Naive thymus-derived CD4-positive, alpha-beta T cell (primary cell): ENCODE measurements around the gene LEFTY1. TPM values are rescaled to one million over a fixed set of nuclear protein-coding genes. Genes with fewer than 3 reads are reported as not detected.
A peak's percentile ranks its signal among the peaks of the same experiment; 100 is the strongest.

ENCODE experiments used
- ATAC-seq: fragments of 150-1000 bp; cut with Tn5 transposase; 2 replicates; pipeline ENCODE4 v1.10.0; 2021; ENCODE audit warnings: mild to moderate bottlenecking, moderate library complexity
- CTCF ChIA-PET: fragments of 350-600 bp; sonication (Branson Sonifier 250); formaldehyde crosslinking; loops from one replicate; lab custom pipeline; 2021; ENCODE audit warnings: antibody characterized with exemption; lab: Charles Lee
- POLR2A ChIA-PET: fragments of 350-600 bp; sonication (Branson Sonifier 250); formaldehyde crosslinking; loops from one replicate; lab custom pipeline; 2021; ENCODE audit warnings: antibody characterized with exemption, inconsistent platforms; lab: Charles Lee
- DNase-seq, 9 donors: peaks; one replicate each; pipeline versions ENCODE4 v3.0.0 to v3.0.0-alpha.2; 2020 to 2022; ENCODE audit warnings: mixed read lengths in 1 of 9
- H3K27ac ChIP-seq: one replicate; pipeline ENCODE4 v1.7.0; 2013; ENCODE audit warnings: mild to moderate bottlenecking, low read depth, low read length, moderate library complexity
- H3K27me3 ChIP-seq, 2 donors: one replicate each; pipeline ENCODE4 v1.7.0; 2013; ENCODE audit warnings: low read length in 2 of 2, mild to moderate bottlenecking in 2 of 2, moderate library complexity in 2 of 2; ENCODE audit not compliant: control insufficient read depth in 2 of 2, insufficient read depth in 2 of 2
- H3K36me3 ChIP-seq, 3 experiments: 1 replicate in 2 of 3; 2 replicates in 1 of 3; pipeline ENCODE4 v1.7.0; 2013; ENCODE audit warnings: low read length in 3 of 3, mild to moderate bottlenecking in 3 of 3, moderate library complexity in 1 of 3; ENCODE audit not compliant: insufficient read depth in 3 of 3, control insufficient read depth in 2 of 3
- H3K4me1 ChIP-seq, 2 donors: one replicate each; pipeline ENCODE4 v1.7.0; 2013; ENCODE audit warnings: low read length in 2 of 2, mild to moderate bottlenecking in 2 of 2, moderate library complexity in 1 of 2; ENCODE audit not compliant: control insufficient read depth in 2 of 2, insufficient read depth in 2 of 2
- H3K4me3 ChIP-seq: 2 replicates; pipeline ENCODE4 v1.7.0; 2013; ENCODE audit warnings: mild to moderate bottlenecking, low read length
- H3K9me3 ChIP-seq, 3 experiments: 1 replicate in 2 of 3; 2 replicates in 1 of 3; pipeline ENCODE4 v1.7.0; 2013; ENCODE audit warnings: low read length in 3 of 3; ENCODE audit not compliant: control insufficient read depth in 2 of 3
- H3K27ac Mint-ChIP-seq, 9 donors: one replicate each; pipeline ENCODE4 v1.8.0; 2020 to 2022; ENCODE audit warnings: mixed read lengths in 9 of 9, mild to moderate bottlenecking in 8 of 9, moderate library complexity in 5 of 9, inconsistent platforms in 2 of 9
- H3K27me3 Mint-ChIP-seq, 5 donors: one replicate each; pipeline ENCODE4 v1.8.0; 2021 to 2022; ENCODE audit warnings: mixed read lengths in 5 of 5, mild to moderate bottlenecking in 1 of 5
- H3K36me3 Mint-ChIP-seq, 5 donors: one replicate each; pipeline ENCODE4 v1.8.0; 2020 to 2022; ENCODE audit warnings: mixed read lengths in 5 of 5, mild to moderate bottlenecking in 3 of 5, inconsistent platforms in 1 of 5
- H3K4me1 Mint-ChIP-seq, 7 donors: one replicate each; pipeline ENCODE4 v1.8.0; 2020 to 2022; ENCODE audit warnings: mixed read lengths in 7 of 7, mild to moderate bottlenecking in 3 of 7, inconsistent platforms in 1 of 7
- H3K4me3 Mint-ChIP-seq, 10 donors: one replicate each; pipeline ENCODE4 v1.8.0; 2020 to 2022; ENCODE audit warnings: mild to moderate bottlenecking in 10 of 10, mixed read lengths in 10 of 10, moderate library complexity in 6 of 10, inconsistent platforms in 2 of 10
- H3K9me3 Mint-ChIP-seq, 11 donors: one replicate each; pipeline ENCODE4 v1.8.0; 2020 to 2022; ENCODE audit warnings: mixed read lengths in 11 of 11, mild to moderate bottlenecking in 4 of 11, inconsistent platforms in 1 of 11, moderate library complexity in 1 of 11
- intact Hi-C, 2 donors: fragments of 100-400 bp; cut with micrococcal nuclease; formaldehyde crosslinking; loops; one replicate each; pipeline ENCODE4 v1.15.1; 2023
- polyA plus RNA-seq, 2 donors: library from polyadenylated mRNA; unstranded; fragments of 300-500 nt; fragmentation: Illumina TruSeq; gene quantifications; one replicate each; pipeline ENCODE4 v1.2.3, GENCODE V29; 2021
- total RNA-seq, 6 experiments: library from RNA in 5 of 6; stranded (reverse) in 5 of 6; gene quantifications; 1 replicate in 5 of 6; 2 replicates in 1 of 6; pipeline ENCODE4 v1.2.3 and lab custom pipeline; 2021 to 2026

Gene LEFTY1
- total and polyA plus RNA-seq, 7 experiments from 2014 or later = 0.84 to 0.85 TPM; not detected in 5

GRCh38 chr1:225917536-225917935 lies 28.6 kb upstream of the LEFTY1 start:
- Mint-ChIP-seq H3K36me3 (peaks cover 0 to 37% (median 13%) of the 10 kb centered on the region in 5 donors), H3K9me3 (no peaks in the 10 kb centered on the region), H3K27me3 (no peaks in the 10 kb centered on the region), H3K4me1 (peaks cover 26 to 48% (median 38%) of the 10 kb centered on the region in 7 donors), H3K4me3 (no peak overlapping the region), H3K27ac (peak overlapping the region in 3 of 9 donors; percentile 3 to 45 (median 30))
- Histone ChIP-seq H3K9me3 (no peaks in the 10 kb centered on the region), H3K4me3 (no peak overlapping the region), H3K27me3 (no peaks in the 10 kb centered on the region), H3K4me1 (peaks cover 1 to 33% of the 10 kb centered on the region in 2 donors), H3K36me3 (peaks cover 4 to 50% (median 10%) of the 10 kb centered on the region in 3 experiments), H3K27ac (no peak overlapping the region)
- intact Hi-C loops = no loop called here
- CTCF ChIA-PET = no interaction called here
- DNase-seq (no peak), ATAC-seq (no peak)
- POLR2A ChIA-PET = interaction anchor here (0.5 to 2.2 kb wide), 4 partner anchors 11 to 75 kb away, joined by 3 to 10 read pairs (median 4); partner anchors contain the start of gene TMEM63A

DNA sequence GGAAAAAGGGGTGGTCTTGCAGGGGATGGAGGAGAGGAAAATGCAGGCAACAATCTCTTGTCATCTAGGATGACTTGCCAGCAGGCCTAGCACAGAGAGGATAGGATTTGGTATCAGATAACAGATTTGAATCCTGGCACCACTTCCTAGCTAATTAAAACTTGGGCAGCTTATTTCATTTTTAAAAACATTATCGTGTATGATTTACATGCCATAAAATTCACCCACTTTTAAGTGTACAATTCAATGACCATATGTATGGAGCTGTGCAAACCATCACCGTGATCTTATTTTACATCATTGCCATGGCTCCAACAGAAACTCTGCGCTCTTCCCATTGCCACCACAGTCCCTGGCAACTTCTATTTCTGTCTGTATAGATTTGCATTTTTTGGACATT lies 28.2 kb upstream of the LEFTY1 start:
- Histone ChIP-seq H3K4me1 (peaks cover 0 to 29% of the 10 kb centered on the region in 2 donors), H3K27me3 (no peaks in the 10 kb centered on the region), H3K4me3 (no peak overlapping the region), H3K9me3 (no peaks in the 10 kb centered on the region), H3K36me3 (peaks cover 4 to 46% (median 10%) of the 10 kb centered on the region in 3 experiments), H3K27ac (no peak overlapping the region)
- Mint-ChIP-seq H3K9me3 (no peaks in the 10 kb centered on the region), H3K36me3 (peaks cover 0 to 35% (median 13%) of the 10 kb centered on the region in 5 donors), H3K4me3 (no peak overlapping the region), H3K4me1 (peaks cover 23 to 44% (median 34%) of the 10 kb centered on the region in 7 donors), H3K27ac (peak overlapping the region in 3 of 9 donors; percentile 3 to 65 (median 6)), H3K27me3 (no peaks in the 10 kb centered on the region)
- intact Hi-C loops = no loop called here
- ChIA-PET POLR2A (interaction anchor here (0.5 to 13.8 kb wide), 4 partner anchors 8 to 75 kb away, joined by 3 to 152 read pairs (median 4); partner anchors contain the start of gene TMEM63A), CTCF (interaction anchor here (1.5 kb wide), 1 partner anchor 38 kb away, joined by 10 read pairs; no protein-coding TSS in a partner anchor)
- DNase-seq = no peak
- ATAC-seq = no peak

GRCh38 chr1:225915538-225915991 lies 26.6 kb upstream of the LEFTY1 start:
- no peak overlapping the region for H3K4me3 ChIP-seq
- no peaks in the 10 kb centered on the region for H3K9me3 ChIP-seq
- H3K36me3 Mint-ChIP-seq = peaks cover 0 to 35% (median 13%) of the 10 kb centered on the region in 5 donors
- no peaks in the 10 kb centered on the region for H3K9me3 Mint-ChIP-seq
- ChIA-PET POLR2A (interaction anchor here (1.7 to 13.8 kb wide), 3 partner anchors 9 to 36 kb away, joined by 4 to 152 read pairs (median 7); partner anchors contain the start of gene TMEM63A), CTCF (interaction anchor here (0.6 to 1.5 kb wide), 2 partner anchors 37 to 390 kb away, joined by 3 to 10 read pairs; no protein-coding TSS in a partner anchor)
- H3K4me1 ChIP-seq = peaks cover 3 to 28% of the 10 kb centered on the region in 2 donors
- peaks cover 18 to 43% (median 29%) of the 10 kb centered on the region in 7 donors for H3K4me1 Mint-ChIP-seq
- ATAC-seq = no peak
- no peak for DNase-seq
- intact Hi-C loops = no loop called here
- peaks cover 0 to 2% (median 0%) of the 10 kb centered on the region in 5 donors for H3K27me3 Mint-ChIP-seq
- H3K27ac ChIP-seq = no peak overlapping the region
- no peak overlapping the region for H3K27ac Mint-ChIP-seq
- peaks cover 0 to 31% (median 10%) of the 10 kb centered on the region in 3 experiments for H3K36me3 ChIP-seq
- H3K4me3 Mint-ChIP-seq = no peak overlapping the region
- H3K27me3 ChIP-seq = no peaks in the 10 kb centered on the region

DNA sequence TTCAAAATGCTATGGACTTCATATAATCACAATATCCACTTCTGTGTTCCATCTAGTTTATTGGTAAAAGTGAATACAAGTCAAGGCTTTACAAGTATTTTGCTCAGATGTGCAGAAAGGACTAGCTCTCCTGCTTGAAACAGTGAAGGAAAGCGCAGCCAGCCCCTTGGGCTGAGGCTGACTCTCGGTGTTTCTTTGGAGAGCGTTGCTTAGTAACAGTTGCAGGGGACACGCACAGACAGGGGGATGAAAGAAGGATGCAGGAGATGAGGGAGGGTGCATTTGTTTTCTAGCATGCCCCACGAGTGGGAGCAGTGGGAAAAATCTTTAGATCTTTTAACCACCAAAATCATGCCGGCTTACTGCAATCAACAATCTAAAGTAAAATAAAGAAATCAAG lies 26.0 kb upstream of the LEFTY1 start:
- intact Hi-C loops = loop anchor here in 1 of 2 donors (5.0 kb wide), 1 partner anchor 62 kb away; no protein-coding TSS in a partner anchor
- Mint-ChIP-seq H3K36me3 (peaks cover 0 to 33% (median 13%) of the 10 kb centered on the region in 5 donors), H3K27ac (peak overlapping the region in 3 of 9 donors; percentile 21 to 88 (median 22)), H3K4me3 (no peak overlapping the region), H3K27me3 (peaks cover 0 to 2% (median 0%) of the 10 kb centered on the region in 5 donors), H3K4me1 (peaks cover 19 to 43% (median 29%) of the 10 kb centered on the region in 7 donors), H3K9me3 (no peaks in the 10 kb centered on the region)
- ATAC-seq = no peak
- peaks cover 8 to 28% of the 10 kb centered on the region in 2 donors for H3K4me1 ChIP-seq
- DNase-seq = no peak
- ChIA-PET CTCF (no interaction called here), POLR2A (interaction anchor here (1.2 to 13.8 kb wide), 3 partner anchors 17 to 137 kb away, joined by 5 to 152 read pairs (median 7); partner anchors contain the start of genes SRP9 and TMEM63A)
- H3K36me3 ChIP-seq = peaks cover 0 to 28% (median 10%) of the 10 kb centered on the region in 3 experiments
- no peak overlapping the region for H3K4me3 ChIP-seq
- no peaks in the 10 kb centered on the region for H3K27me3 ChIP-seq
- no peaks in the 10 kb centered on the region for H3K9me3 ChIP-seq
- H3K27ac ChIP-seq = no peak overlapping the region

DNA sequence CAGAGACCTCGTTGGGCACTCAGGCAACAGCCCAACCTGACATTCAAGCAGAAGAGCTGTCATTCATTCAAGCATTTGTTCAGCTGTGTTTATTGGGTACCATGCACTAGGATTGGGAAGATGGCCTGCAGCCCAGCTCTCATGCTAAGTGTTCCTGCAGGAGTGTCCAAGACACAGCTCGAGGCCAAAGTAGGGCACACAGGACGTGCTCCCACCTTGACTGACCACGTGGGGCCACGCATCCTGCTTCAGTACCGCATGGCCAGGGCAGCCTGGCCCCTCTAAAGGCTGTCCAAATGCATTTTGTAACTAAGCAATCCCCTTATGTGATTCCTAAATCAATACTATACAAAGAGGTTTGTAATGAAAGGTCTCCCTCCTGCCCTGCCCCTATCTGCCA lies 25.4 kb upstream of the LEFTY1 start:
- no peak overlapping the region for H3K27ac ChIP-seq
- intact Hi-C loops = loop anchor here in 1 of 2 donors (5.0 kb wide), 1 partner anchor 63 kb away; no protein-coding TSS in a partner anchor
- no peaks in the 10 kb centered on the region for H3K9me3 ChIP-seq
- Mint-ChIP-seq H3K27ac (peak overlapping the region in 1 of 9 donors; percentile 21), H3K36me3 (peaks cover 0 to 27% (median 13%) of the 10 kb centered on the region in 5 donors), H3K4me3 (no peak overlapping the region), H3K4me1 (peaks cover 19 to 43% (median 29%) of the 10 kb centered on the region in 7 donors), H3K27me3 (peaks cover 0 to 2% (median 0%) of the 10 kb centered on the region in 5 donors), H3K9me3 (no peaks in the 10 kb centered on the region)
- DNase-seq (no peak), ATAC-seq (no peak)
- peaks cover 0 to 28% (median 10%) of the 10 kb centered on the region in 3 experiments for H3K36me3 ChIP-seq
- CTCF ChIA-PET = interaction anchor here (0.6 kb wide), 1 partner anchor 20 kb away, joined by 3 read pairs; no protein-coding TSS in a partner anchor
- POLR2A ChIA-PET = interaction anchor here (1.2 to 13.8 kb wide), 5 partner anchors 9 to 137 kb away, joined by 3 to 152 read pairs (median 5); partner anchors contain the start of genes PYCR2, SRP9 and TMEM63A
- no peaks in the 10 kb centered on the region for H3K27me3 ChIP-seq
- H3K4me3 ChIP-seq = no peak overlapping the region
- H3K4me1 ChIP-seq = peaks cover 11 to 28% of the 10 kb centered on the region in 2 donors
